Activated CD4-positive, CD25-positive, alpha-beta regulatory T cell treated with anti-CD3 and anti-CD28 coated beads, Interleukin-2, amount 50 U/mL, for 16 hours (primary cell): ENCODE data around the gene GNA14.
"Not testable (repeated sequence)": the region's sequence is repeated elsewhere in the genome, so short reads cannot be mapped to it uniquely, and the experiment has no call there.

Experiments
- DNase-seq: peaks from one replicate; pipeline ENCODE4 v3.0.0-alpha.2; 2020; ENCODE audit warnings: low read depth, low spot score

Gene GNA14

GRCh38 chr9:77643871-77644270 is 4.3 kb downstream of the GNA14 start:
- DNase-seq, result no peak

- no peak for DNase-seq
Observed at GRCh38 chr9:77640741-77641580, 7.2 kb downstream of the GNA14 start.

GRCh38 chr9:77632652-77633051 is 15.5 kb downstream of the GNA14 start:
- DNase-seq, result no peak

GRCh38 chr9:77628864-77629263 is 19.3 kb downstream of the GNA14 start:
- DNase-seq, result not testable (repeated sequence)

- no peak for DNase-seq
Observed at GRCh38 chr9:77616191-77616590, 31.9 kb downstream of the GNA14 start.

- DNase-seq, result no peak
Observed at GRCh38 chr9:77614645-77615044, 33.5 kb downstream of the GNA14 start.

- DNase-seq, result no peak
Observed at GRCh38 chr9:77606526-77606925, 41.6 kb downstream of the GNA14 start.

- no peak for DNase-seq
Observed at GRCh38 chr9:77605449-77606220, 42.5 kb downstream of the GNA14 start.

GRCh38 chr9:77604316-77604715 is 43.8 kb downstream of the GNA14 start:
- no peak for DNase-seq

GRCh38 chr9:77602852-77603251 is 45.3 kb downstream of the GNA14 start:
- DNase-seq, result no peak

GRCh38 chr9:77601476-77602099 is 46.5 kb downstream of the GNA14 start:
- no peak for DNase-seq

GRCh38 chr9:77600810-77601209 is 47.3 kb downstream of the GNA14 start:
- DNase-seq, result no peak

- DNase-seq, result no peak
Observed at GRCh38 chr9:77599492-77599891, 48.6 kb downstream of the GNA14 start.

- DNase-seq, result no peak
Observed at GRCh38 chr9:77598991-77599390, 49.1 kb downstream of the GNA14 start.

GRCh38 chr9:77598524-77598923 is 49.6 kb downstream of the GNA14 start:
- no peak for DNase-seq

GRCh38 chr9:77597057-77597456 is 51.1 kb downstream of the GNA14 start:
- no peak for DNase-seq

GRCh38 chr9:77595426-77596095 is 52.6 kb downstream of the GNA14 start:
- DNase-seq, result no peak

- DNase-seq, result no peak
Observed at GRCh38 chr9:77594963-77595362, 53.2 kb downstream of the GNA14 start.

- no peak for DNase-seq
Observed at GRCh38 chr9:77593528-77593927, 54.6 kb downstream of the GNA14 start.

- DNase-seq, result no peak
Observed at GRCh38 chr9:77592476-77592875, 55.6 kb downstream of the GNA14 start.

- DNase-seq, result no peak
Observed at GRCh38 chr9:77589046-77589795, 58.9 kb downstream of the GNA14 start.
